MG63 (cell line): Measurements from ENCODE around the gene CD34. TPM values are rescaled to one million over a fixed set of nuclear protein-coding genes. Genes with fewer than 3 reads are reported as not detected.

Source experiments
- DNase-seq: peaks from one replicate; pipeline ENCODE4 v3.0.0-alpha.2; 2020
- H3K27me3 ChIP-seq: fragments of 250-450 bp; sonication (Bioruptor Pico); 2 replicates; pipeline ENCODE4 v1.5.1; 2020; ENCODE audit warnings: mild to moderate bottlenecking, moderate library complexity
- H3K36me3 ChIP-seq: fragments of 250-450 bp; sonication (Bioruptor Pico); 2 replicates; pipeline ENCODE4 v1.5.1; 2020; ENCODE audit warnings: mild to moderate bottlenecking, moderate library complexity
- H3K4me3 ChIP-seq: fragments of 250-450 bp; sonication (Bioruptor Pico); 2 replicates; pipeline ENCODE4 v1.5.1; 2020; ENCODE audit warnings: mild to moderate bottlenecking, moderate library complexity
- H3K9me3 ChIP-seq: fragments of 250-450 bp; sonication (Bioruptor Pico); 2 replicates; pipeline ENCODE4 v1.5.1; 2020; ENCODE audit warnings: mild to moderate bottlenecking, moderate library complexity
- total RNA-seq: library from RNA; depleted of rRNA; stranded (reverse); fragments of >200 nt; shearing (Covaris generic); gene quantifications from 2 replicates; pipeline ENCODE4 v1.2.3, GENCODE V29; 2014; ENCODE audit warnings: low replicate concordance; rRNA removed

The CD34 gene
- total RNA-seq, 1 experiment from 2014 or later, result 0.53 TPM

DNA sequence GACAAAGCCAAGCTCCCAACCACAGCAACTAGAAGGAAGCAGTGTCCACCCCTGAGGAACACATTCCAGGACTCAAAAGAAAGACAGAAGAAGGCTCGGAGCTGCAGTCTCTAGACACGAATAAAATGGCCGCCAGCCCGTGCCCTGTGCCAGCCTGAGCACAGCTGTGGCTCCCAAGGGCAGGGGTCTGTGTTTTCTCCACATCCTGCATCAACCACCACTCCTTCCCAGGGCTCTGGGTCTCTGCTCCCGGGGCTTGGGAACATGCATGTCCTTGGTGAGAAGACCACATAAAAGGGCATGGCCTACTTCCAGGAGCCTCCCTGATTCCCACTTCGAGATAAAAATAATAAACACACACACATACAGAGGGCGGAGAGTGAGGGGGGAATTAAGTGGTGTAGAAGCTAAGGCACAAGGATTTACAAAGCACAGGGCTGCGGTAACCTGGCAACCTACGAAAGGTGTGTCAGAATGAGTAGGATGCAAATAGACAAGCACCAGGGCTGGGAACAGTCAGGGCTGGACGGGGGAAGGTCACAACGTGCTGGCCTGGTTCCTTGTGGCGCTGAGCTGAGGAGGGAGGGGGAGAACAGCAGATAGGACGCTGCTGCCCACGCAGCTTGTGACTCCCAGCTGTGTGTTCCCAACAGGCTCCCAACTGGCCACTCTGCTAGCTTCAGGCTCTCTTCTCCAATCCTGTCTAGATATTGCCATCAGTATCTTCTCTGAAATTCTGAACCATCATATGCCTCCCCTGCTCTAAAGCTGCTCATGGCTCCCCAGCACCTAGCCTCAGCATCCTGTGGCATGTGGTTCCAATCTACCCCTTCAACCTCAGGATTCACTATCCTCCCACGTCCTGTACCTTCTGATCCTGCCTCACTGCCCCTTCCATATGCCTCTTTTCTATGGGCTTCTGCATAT lies 72.5 kb downstream of the CD34 start:
- no peak for DNase-seq
- no peaks in the 10 kb centered on the region for H3K27me3 ChIP-seq
- no peaks in the 10 kb centered on the region for H3K9me3 ChIP-seq
- no peak overlapping the region for H3K4me3 ChIP-seq
- peaks cover 2% of the 10 kb centered on the region for H3K36me3 ChIP-seq

DNA sequence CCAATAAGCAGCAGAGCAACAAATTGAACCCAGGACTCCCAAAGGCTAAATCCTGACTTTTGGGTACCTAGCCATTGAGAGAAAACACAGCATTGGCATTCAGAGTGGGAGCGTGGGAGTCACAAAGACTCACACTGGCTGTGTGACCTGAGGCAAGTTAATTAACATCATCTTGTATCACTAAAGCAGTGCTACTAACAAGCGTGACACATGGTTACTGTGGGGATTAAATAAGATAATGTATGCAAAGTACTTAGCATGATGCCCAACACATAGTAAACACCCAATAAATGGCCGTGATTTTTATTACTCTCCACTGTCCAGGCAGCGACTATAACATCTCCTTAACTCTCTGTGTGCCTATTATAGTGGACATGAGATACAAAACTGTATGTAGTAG lies 73.3 kb downstream of the CD34 start:
- Histone ChIP-seq H3K27me3 (no peaks in the 10 kb centered on the region), H3K4me3 (no peak overlapping the region), H3K36me3 (no peaks in the 10 kb centered on the region; the same call in 1 of the 2 replicates), H3K9me3 (no peaks in the 10 kb centered on the region)
- no peak for DNase-seq

DNA sequence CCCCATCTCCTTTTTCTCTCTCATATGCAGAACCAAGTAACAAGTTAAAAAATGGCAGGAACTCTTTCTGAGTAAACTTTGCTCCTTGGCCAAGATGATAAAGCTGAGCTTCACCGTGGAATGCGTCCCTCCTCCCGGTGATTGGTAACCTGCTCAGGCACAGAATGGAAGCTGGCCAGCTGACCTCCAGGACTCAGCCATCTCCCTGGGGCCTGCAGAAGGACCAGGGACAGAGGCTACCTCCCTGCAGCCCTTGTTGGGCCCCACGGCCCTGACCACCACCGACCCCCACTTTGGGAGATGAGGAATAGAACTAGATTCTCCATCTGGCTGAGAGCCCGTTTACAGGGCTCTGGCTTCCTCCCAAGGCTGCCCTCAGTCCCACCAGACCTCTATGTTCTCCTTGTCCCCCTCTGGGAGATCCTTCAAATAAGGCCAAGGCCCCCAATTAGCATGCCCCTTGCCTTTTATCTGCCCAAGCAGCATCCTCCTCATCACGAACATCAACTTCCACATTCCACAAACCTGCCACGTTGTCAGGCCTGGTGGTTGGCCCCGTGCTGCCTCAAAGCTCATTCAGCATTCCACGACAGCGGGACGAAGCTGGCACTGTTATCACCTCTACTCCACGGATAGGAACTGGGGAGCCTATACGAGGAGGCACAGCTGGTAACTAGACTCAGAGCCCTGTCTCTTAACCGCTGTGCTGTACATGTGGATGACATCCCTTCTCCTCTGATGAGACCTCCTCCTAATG lies 74.2 kb downstream of the CD34 start:
- H3K27me3 ChIP-seq, result no peaks in the 10 kb centered on the region
- no peaks in the 10 kb centered on the region for H3K9me3 ChIP-seq
- no peak for DNase-seq
- H3K36me3 ChIP-seq, result peaks cover 2% of the 10 kb centered on the region
- H3K4me3 ChIP-seq, result no peak overlapping the region

DNA sequence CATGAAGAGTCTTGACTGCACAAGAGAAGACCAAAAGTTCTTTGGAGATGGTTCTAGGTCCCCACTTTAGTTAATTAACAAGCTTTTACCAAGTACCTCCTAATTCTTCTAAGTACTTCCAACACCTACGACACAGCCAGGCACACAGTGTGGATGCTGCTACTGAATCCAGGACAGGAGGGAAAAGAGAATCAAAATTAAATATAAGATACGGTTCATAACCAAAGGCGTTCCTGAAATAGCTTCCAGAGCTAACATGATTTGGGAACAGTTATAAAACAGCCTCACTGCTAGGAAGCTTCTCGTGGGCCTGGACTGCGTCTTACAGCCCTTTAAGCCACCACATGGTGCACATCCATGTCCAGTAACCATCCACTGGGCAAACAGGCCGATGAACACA lies 75.0 kb downstream of the CD34 start:
- Histone ChIP-seq H3K36me3 (peaks cover 2% of the 10 kb centered on the region), H3K4me3 (no peak overlapping the region), H3K9me3 (no peaks in the 10 kb centered on the region), H3K27me3 (no peaks in the 10 kb centered on the region)
- DNase-seq, result no peak

DNA sequence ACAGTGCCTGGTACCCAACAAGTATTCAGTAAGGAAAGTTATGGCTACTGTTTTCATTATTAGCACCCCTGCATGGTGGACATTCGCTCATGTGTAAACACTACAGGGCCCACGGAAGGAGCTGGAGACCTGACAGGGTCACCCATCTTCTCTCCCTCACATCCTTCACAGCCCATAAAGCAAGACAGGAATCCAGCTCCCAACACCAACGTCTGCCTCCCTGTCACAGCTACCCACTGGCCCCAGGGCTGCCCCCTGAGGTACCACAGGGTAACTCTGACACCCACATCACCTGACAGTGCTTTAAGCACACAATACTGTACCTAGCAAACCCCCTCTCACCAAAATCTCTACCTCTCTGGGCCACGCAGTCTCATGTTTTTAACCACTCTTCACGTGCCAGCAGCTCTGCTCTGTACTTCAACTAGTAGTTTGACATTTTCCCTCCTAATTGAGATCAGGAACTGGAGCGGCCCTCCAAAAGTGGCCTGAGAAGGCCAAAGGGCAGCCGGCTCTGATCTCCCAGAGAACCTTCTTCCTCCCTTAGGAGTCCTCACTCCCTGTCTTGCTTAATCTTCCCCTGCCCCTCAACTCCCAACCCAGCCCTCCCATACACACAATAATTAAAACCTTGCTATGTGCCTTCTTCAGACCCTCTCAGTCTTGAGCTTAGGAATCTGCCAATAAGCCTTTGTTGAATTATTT lies 76.8 kb downstream of the CD34 start:
- Histone ChIP-seq H3K9me3 (no peaks in the 10 kb centered on the region), H3K4me3 (no peak overlapping the region), H3K27me3 (no peaks in the 10 kb centered on the region), H3K36me3 (peaks cover 2% of the 10 kb centered on the region)
- DNase-seq, result no peak

DNA sequence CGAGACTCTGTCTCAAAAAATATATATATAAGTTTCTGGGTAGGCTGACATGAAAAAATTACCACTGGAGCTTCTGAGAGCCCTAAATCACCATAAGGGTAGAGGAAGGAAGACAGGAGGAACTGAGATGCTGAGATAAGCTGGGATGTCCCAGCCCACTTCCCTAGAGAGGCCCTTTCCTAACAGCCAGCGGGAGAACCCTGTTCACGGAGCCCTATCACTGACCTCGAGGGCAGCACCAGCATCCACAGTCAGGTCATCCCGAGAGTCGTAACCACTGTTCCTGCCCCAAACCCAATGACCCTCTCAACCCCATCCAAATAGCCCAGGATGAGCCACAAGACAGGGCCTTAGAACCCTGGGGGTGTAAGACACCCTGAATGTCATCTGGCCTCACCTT lies 77.5 kb downstream of the CD34 start:
- H3K9me3 ChIP-seq, result no peaks in the 10 kb centered on the region

DNA sequence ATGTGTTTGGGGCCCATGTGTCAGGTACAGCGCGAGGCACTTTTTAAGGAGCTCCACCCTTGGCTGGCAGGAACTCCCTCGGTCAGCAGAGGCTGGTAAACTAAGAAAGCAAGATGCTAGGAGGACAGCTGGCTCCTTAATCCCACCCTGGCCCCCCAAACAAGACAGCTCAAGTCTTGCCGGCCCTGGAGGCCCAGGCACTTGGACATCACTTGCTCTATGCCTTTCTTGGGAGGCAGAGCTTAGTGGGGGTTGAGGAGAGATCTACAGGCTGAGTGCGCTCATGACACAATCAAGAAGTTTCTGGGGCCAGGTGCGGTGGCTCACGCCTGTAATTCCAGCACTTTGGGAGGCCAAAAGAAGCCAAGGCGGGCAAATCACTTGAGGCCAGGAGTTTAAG lies 78.1 kb downstream of the CD34 start:
- Histone ChIP-seq H3K4me3 (no peak overlapping the region), H3K9me3 (no peaks in the 10 kb centered on the region), H3K36me3 (peaks cover 2% of the 10 kb centered on the region; the same call in 1 of the 2 replicates), H3K27me3 (no peaks in the 10 kb centered on the region)
- DNase-seq, result no peak

More for the DNA sequence above, 77.5 kb downstream of the CD34 start:
- Histone ChIP-seq H3K4me3 (no peak overlapping the region), H3K27me3 (no peaks in the 10 kb centered on the region), H3K36me3 (peaks cover 2% of the 10 kb centered on the region)
- DNase-seq, result no peak

DNA sequence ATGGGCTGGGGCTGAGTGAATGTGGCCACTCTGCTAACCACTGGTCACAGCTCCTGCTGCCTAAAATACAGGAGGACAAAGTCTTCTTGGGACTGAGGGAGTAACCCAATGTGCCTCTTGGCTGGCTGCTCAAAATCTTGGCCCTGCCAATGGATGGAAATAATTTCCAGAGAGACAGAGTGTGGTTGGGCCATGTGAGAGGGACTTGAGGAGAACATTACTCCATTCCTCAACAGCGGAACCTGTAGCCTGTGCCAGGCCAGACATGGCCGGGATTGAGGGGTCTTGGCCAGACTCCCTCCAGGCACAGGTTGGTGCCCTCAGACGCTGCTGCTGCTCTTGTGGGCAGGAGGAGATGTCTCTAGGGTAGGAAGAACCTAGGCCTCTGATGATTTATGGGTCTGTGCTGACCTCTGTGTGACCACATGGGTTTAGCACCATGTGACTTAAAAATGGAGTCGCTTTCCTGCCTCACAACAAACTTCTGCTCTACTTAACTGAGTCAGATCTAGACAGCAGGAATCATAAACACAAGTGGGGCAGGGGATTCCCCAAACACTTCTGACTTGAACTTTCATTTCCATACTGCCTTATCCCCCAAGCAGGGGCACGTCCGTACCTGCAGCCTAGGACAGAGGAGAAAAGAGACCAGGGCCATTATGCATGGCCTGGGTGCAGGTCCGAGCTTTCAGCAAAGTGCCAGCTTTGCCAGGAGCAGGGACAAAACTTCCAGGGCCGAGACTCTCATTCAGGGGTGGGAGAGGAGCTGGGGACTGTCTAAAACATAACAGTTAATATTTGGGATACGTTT lies 79.2 kb downstream of the CD34 start:
- no peak for DNase-seq
- H3K36me3 ChIP-seq, result peaks cover 2% of the 10 kb centered on the region; the same call in 1 of the 2 replicates
- H3K9me3 ChIP-seq, result no peaks in the 10 kb centered on the region
- H3K4me3 ChIP-seq, result no peak overlapping the region
- no peaks in the 10 kb centered on the region for H3K27me3 ChIP-seq

Other genes with a start within 250 kb of the CD34 start
- gene CD46, start 159.1 kb downstream of the CD34 start, total RNA-seq, result 86.4 and 123 TPM in 2 replicates